BJ (cell line): ENCODE data around the gene MMP24. TPM values are rescaled to one million over a fixed set of nuclear protein-coding genes. Genes with fewer than 3 reads are reported as not detected.

Experiments
- CTCF ChIA-PET: fragments of 350-600 bp; formaldehyde crosslinking; extraction: SDS; loops from one replicate; lab custom pipeline; 2021; ENCODE audit warnings: antibody characterized with exemption, inconsistent platforms; lab: Yijun Ruan, JAX
- POLR2A ChIA-PET: fragments of 300-600 bp; sonication (Branson Sonifier 250); formaldehyde crosslinking; extraction: SDS; loops from one replicate; lab custom pipeline; 2021; ENCODE audit warnings: antibody characterized with exemption; lab: Charles Lee
- DNase-seq: peaks from one replicate; pipeline ENCODE4 v3.0.0-alpha.2; 2011; ENCODE audit warnings: low read depth
- H3K27me3 ChIP-seq: 2 replicates; pipeline ENCODE4 v1.6.0; 2011; ENCODE audit warnings: low read length; ENCODE audit not compliant: control insufficient read depth, insufficient read depth
- H3K36me3 ChIP-seq: 2 replicates; pipeline ENCODE4 v1.5.1; 2011; ENCODE audit warnings: low read length; ENCODE audit not compliant: control insufficient read depth, insufficient read depth
- H3K4me3 ChIP-seq: 2 replicates; pipeline ENCODE4 v1.5.1; 2011; ENCODE audit warnings: low read depth, mild to moderate bottlenecking, control low read depth, low read length
- polyA plus RNA-seq: library from polyadenylated mRNA; depleted of rRNA; stranded (reverse); fragments of >200 nt; gene quantifications from 2 replicates; pipeline ENCODE4 v1.2.3, GENCODE V29; 2011
- TF ChIP-seq, protein P1 (sequence below): IDR thresholded peaks from 2 replicates; pipeline ENCODE4 v1.5.1; 2011; ENCODE audit warnings: low read depth, mild to moderate bottlenecking, control low read depth, inconsistent platforms, low read length, moderate library complexity; ENCODE audit not compliant: insufficient read depth

The MMP24 gene
- polyA plus RNA-seq, 1 experiment: 2.3 TPM

- H3K36me3 ChIP-seq: no peaks in the 10 kb centered on the region
- peaks cover 4% of the 10 kb centered on the region for H3K27me3 ChIP-seq
- ChIA-PET CTCF (interaction anchor here (0.6 to 3.3 kb wide), 2 partner anchors 9 to 1343 kb away, joined by 3 to 16 read pairs; no protein-coding TSS in a partner anchor), POLR2A (no interaction called here)
- DNase-seq: no peak
- TF ChIP-seq, protein P1, sequence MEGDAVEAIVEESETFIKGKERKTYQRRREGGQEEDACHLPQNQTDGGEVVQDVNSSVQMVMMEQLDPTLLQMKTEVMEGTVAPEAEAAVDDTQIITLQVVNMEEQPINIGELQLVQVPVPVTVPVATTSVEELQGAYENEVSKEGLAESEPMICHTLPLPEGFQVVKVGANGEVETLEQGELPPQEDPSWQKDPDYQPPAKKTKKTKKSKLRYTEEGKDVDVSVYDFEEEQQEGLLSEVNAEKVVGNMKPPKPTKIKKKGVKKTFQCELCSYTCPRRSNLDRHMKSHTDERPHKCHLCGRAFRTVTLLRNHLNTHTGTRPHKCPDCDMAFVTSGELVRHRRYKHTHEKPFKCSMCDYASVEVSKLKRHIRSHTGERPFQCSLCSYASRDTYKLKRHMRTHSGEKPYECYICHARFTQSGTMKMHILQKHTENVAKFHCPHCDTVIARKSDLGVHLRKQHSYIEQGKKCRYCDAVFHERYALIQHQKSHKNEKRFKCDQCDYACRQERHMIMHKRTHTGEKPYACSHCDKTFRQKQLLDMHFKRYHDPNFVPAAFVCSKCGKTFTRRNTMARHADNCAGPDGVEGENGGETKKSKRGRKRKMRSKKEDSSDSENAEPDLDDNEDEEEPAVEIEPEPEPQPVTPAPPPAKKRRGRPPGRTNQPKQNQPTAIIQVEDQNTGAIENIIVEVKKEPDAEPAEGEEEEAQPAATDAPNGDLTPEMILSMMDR: no peak
- no peak overlapping the region for H3K4me3 ChIP-seq
Measured at GRCh38 chr20:35295058-35295457, 68.6 kb downstream of the MMP24 start.

- no peaks in the 10 kb centered on the region for H3K36me3 ChIP-seq
- DNase-seq: no peak
- H3K27me3 ChIP-seq: peaks cover 4% of the 10 kb centered on the region
- H3K4me3 ChIP-seq: no peak overlapping the region
- TF ChIP-seq, protein P1: no peak
- ChIA-PET POLR2A (no interaction called here), CTCF (interaction anchor here (0.6 to 3.3 kb wide), 3 partner anchors 8 to 1343 kb away, joined by 3 to 16 read pairs (median 4); partner anchors contain the start of gene EIF6)
Measured at GRCh38 chr20:35295674-35296073, 69.2 kb downstream of the MMP24 start.

DNA sequence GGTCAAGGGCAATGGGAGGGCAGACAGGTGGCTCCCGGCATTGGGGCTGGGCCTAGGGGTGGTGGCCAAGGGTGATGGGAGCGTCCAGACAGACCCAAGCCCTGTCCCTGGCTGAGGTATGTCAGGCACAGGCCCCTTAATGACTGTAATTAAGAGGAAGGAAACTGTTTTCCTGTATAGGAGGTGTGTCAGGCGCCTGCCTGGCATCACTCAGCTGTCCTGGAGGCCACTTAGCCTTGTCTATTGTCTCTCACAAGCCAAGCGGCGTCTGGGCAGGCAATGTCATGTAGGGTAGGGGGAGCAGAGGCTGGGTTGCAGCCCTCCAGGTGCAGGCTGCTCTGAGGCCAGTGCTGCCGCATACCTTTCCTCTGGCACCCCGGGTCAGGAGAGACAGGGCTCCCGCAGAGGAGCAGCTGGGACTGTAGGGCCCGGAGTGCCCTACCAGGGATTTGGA lies 69.6 kb downstream of the MMP24 start:
- POLR2A ChIA-PET: no interaction called here

DNA sequence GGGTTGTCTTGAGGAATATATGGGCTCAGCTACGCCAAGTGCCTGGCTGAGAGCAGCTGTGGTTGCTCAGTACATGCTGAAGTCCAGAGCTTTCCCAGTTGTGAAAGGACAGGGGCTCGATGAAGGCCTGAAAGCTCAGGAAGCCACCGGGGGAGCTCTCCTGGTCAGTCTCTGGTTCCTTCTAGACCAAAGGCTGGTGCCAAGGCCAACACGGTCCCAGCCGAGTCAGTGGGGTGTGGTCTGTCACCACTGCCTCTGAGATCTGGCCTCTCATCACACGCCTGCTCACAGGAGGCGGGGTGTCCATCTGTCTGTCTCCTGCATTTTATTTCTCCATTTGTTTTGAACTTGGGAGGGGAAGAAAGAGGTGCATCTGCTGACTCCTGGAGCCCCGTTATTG lies 70.7 kb downstream of the MMP24 start:
- POLR2A ChIA-PET: no interaction called here
- Histone ChIP-seq H3K27me3 (peaks cover 4% of the 10 kb centered on the region), H3K36me3 (no peaks in the 10 kb centered on the region), H3K4me3 (no peak overlapping the region)
- CTCF ChIA-PET: interaction anchor here (0.9 to 15.0 kb wide), 3 partner anchors 8 to 145 kb away, joined by 3 to 392 read pairs (median 4); partner anchors contain the start of genes EIF6 and GDF5
- no peak for DNase-seq
- TF ChIP-seq, protein P1: no peak

More for the DNA sequence above, 69.6 kb downstream of the MMP24 start:
- no peak overlapping the region for H3K4me3 ChIP-seq
- TF ChIP-seq, protein P1: no peak
- CTCF ChIA-PET: interaction anchor here (1.4 to 15.0 kb wide), 2 partner anchors 12 to 146 kb away, joined by 4 to 392 read pairs; partner anchors contain the start of genes EIF6 and GDF5
- peaks cover 4% of the 10 kb centered on the region for H3K27me3 ChIP-seq
- no peaks in the 10 kb centered on the region for H3K36me3 ChIP-seq
- no peak for DNase-seq

DNA sequence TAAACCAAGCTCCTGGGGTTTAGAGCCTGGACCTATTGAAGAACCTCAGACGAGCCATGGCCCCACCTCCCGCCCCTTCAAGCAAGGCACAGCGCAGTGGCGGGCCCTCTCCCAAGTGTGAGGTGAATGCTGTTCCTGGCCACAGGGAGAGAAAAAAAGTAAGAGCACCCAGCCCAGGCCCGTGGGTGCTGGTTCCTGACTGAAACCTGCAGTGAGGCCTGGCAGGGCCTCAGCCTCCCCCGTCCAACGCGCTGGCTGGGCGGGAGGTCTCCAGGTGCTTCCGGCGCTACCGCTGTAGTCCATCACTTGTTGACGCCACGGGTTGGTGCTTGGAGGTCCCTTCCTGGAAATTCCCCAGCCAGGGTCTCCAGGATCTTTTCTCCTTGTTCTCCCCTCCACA lies 71.2 kb downstream of the MMP24 start:
- Histone ChIP-seq H3K27me3 (peaks cover 4% of the 10 kb centered on the region), H3K36me3 (no peaks in the 10 kb centered on the region), H3K4me3 (no peak overlapping the region)
- ChIA-PET POLR2A (no interaction called here), CTCF (interaction anchor here (15.0 kb wide), 1 partner anchor 145 kb away, joined by 392 read pairs; the partner anchor contains the start of gene GDF5)
- TF ChIP-seq, protein P1: no peak
- DNase-seq: no peak
